H1 (cell line): ENCODE measurements around the gene FGGY. TPM values are rescaled to one million over a fixed set of nuclear protein-coding genes. Genes with fewer than 3 reads are reported as not detected.

Experiments used
- CTCF ChIA-PET: fragments of 300-600 bp; sonication (Branson Sonifier 250); formaldehyde crosslinking; loops from one replicate; lab custom pipeline; 2021; ENCODE audit not compliant: partially characterized antibody; lab: Charles Lee
- POLR2A ChIA-PET: fragments of 300-600 bp; sonication (Branson Sonifier 250); formaldehyde crosslinking; loops from one replicate; lab custom pipeline; 2021; ENCODE audit warnings: inconsistent platforms; ENCODE audit not compliant: partially characterized antibody; lab: Charles Lee
- DNase-seq, 2 experiments: peaks; one replicate each; pipeline versions ENCODE4 v3.0.0 to v3.0.0-alpha.2; 2010 to 2022; ENCODE audit warnings: low spot score in 2 of 2, low read depth in 1 of 2, mixed read lengths in 1 of 2
- FAIRE-seq: peaks from 2 replicates; lab custom pipeline; 2011; peaks lifted over from hg19 to GRCh38; lab: Jason Lieb, UNC
- H2AFZ ChIP-seq: 2 replicates; pipeline ENCODE4 v1.8.1; 2012; ENCODE audit warnings: low read length, inconsistent platforms
- H2AK5ac ChIP-seq: 2 replicates; pipeline ENCODE4 v1.6.1; 2013; ENCODE audit warnings: low read depth, low read length
- H2BK120ac ChIP-seq: replicated peaks from 2 replicates; pipeline ENCODE3; 2013; ENCODE audit warnings: low read depth, low read length, inconsistent platforms
- H2BK12ac ChIP-seq: 2 replicates; pipeline ENCODE4 v1.6.1; 2013; ENCODE audit warnings: low read depth, low read length
- H2BK15ac ChIP-seq: 2 replicates; pipeline ENCODE4 v1.6.1; 2013; ENCODE audit warnings: low read length
- H2BK20ac ChIP-seq: 2 replicates; pipeline ENCODE4 v1.6.1; 2013; ENCODE audit warnings: low read length
- H2BK5ac ChIP-seq: 2 replicates; pipeline ENCODE4 v1.6.1; 2013; ENCODE audit warnings: low read depth, low read length
- H3K14ac ChIP-seq: 2 replicates; pipeline ENCODE4 v1.6.1; 2013; ENCODE audit warnings: inconsistent platforms; ENCODE audit not compliant: insufficient read length
- H3K18ac ChIP-seq: 2 replicates; pipeline ENCODE4 v1.6.1; 2013; ENCODE audit warnings: low read length; ENCODE audit errors: extremely low read depth
- H3K23ac ChIP-seq: 2 replicates; pipeline ENCODE4 v1.6.1; 2013; ENCODE audit warnings: inconsistent platforms; ENCODE audit not compliant: insufficient read length
- H3K23me2 ChIP-seq: 2 replicates; pipeline ENCODE4 v1.6.1; 2013; ENCODE audit warnings: low read depth, low read length
- H3K27ac ChIP-seq: 2 replicates; pipeline ENCODE4 v1.6.1; 2011; ENCODE audit warnings: low read depth, low read length, inconsistent platforms
- H3K27me3 ChIP-seq, 4 experiments: replicated peaks in 1 of 4; 1 replicate in 1 of 4; 2 replicates in 3 of 4; pipeline versions ENCODE4 v1.6.1 to v1.8.1; 2011 to 2013; ENCODE audit warnings: low read length in 3 of 4, mild to moderate bottlenecking in 3 of 4, inconsistent platforms in 2 of 4, mixed read lengths in 2 of 4, moderate library complexity in 1 of 4; ENCODE audit not compliant: control insufficient read depth in 3 of 4, insufficient read depth in 3 of 4; ENCODE audit errors: extremely low read depth in 1 of 4
- H3K36me3 ChIP-seq, 4 experiments: 2 replicates each; pipeline versions ENCODE4 v1.6.1 to v1.8.1; 2011 to 2013; ENCODE audit warnings: mild to moderate bottlenecking in 4 of 4, low read length in 3 of 4, moderate library complexity in 2 of 4, control low read depth in 1 of 4, inconsistent platforms in 1 of 4; ENCODE audit not compliant: insufficient read depth in 4 of 4, control insufficient read depth in 2 of 4
- H3K4ac ChIP-seq: replicated peaks from 2 replicates; pipeline ENCODE3; 2013; ENCODE audit warnings: low read length, low read depth, mixed read lengths, inconsistent platforms; ENCODE audit not compliant: insufficient read length
- H3K4me1 ChIP-seq, 4 experiments: replicated peaks in 1 of 4; 1 replicate in 1 of 4; 2 replicates in 3 of 4; pipeline versions ENCODE4 v1.6.1 to v1.8.1; 2011 to 2013; ENCODE audit warnings: low read length in 3 of 4, inconsistent platforms in 2 of 4, mixed read lengths in 1 of 4; ENCODE audit not compliant: insufficient read depth in 4 of 4, control insufficient read depth in 3 of 4
- H3K4me2 ChIP-seq, 2 experiments: 2 replicates each; pipeline versions ENCODE4 v1.6.1 to v1.8.1; 2011 to 2013; ENCODE audit warnings: low read depth in 2 of 2, low read length in 2 of 2, control low read depth in 1 of 2, inconsistent platforms in 1 of 2, mild to moderate bottlenecking in 1 of 2; ENCODE audit not compliant: insufficient read depth in 1 of 2
- H3K4me3 ChIP-seq, 4 experiments: fragments of 200-600, 300-600 bp in 1 of 4; sonication (generic), shearing (Covaris generic), sonication (Bioruptor Twin) in 1 of 4; 2 replicates each; pipeline versions ENCODE4 v1.5.1 to v1.8.1; 2011 to 2016; ENCODE audit warnings: low read length in 4 of 4, low read depth in 3 of 4, control low read depth in 2 of 4, inconsistent platforms in 2 of 4, mild to moderate bottlenecking in 2 of 4, mixed read lengths in 1 of 4, moderate library complexity in 1 of 4; ENCODE audit not compliant: insufficient read depth in 2 of 4; ENCODE audit errors: extremely low read depth in 1 of 4
- H3K56ac ChIP-seq: replicated peaks from 2 replicates; pipeline ENCODE3; 2013; ENCODE audit warnings: low read depth, mild to moderate bottlenecking, mixed read lengths, low read length, inconsistent platforms; ENCODE audit not compliant: insufficient read length
- H3K79me1 ChIP-seq: 2 replicates; pipeline ENCODE4 v1.6.1; 2013; ENCODE audit warnings: low read depth, low read length, control low read depth
- H3K79me2 ChIP-seq, 2 experiments: 2 replicates each; pipeline versions ENCODE4 v1.6.1 to v1.8.1; 2012 to 2013; ENCODE audit warnings: low read length in 2 of 2, mild to moderate bottlenecking in 2 of 2, inconsistent platforms in 1 of 2; ENCODE audit not compliant: insufficient read depth in 2 of 2, control insufficient read depth in 1 of 2
- H3K9ac ChIP-seq, 4 experiments: replicated peaks in 1 of 4; 1 replicate in 1 of 4; 2 replicates in 3 of 4; pipeline versions ENCODE4 v1.6.1 to v1.8.1; 2011 to 2013; ENCODE audit warnings: low read depth in 3 of 4, low read length in 3 of 4, control low read depth in 2 of 4, mild to moderate bottlenecking in 2 of 4, moderate library complexity in 2 of 4, inconsistent platforms in 1 of 4; ENCODE audit errors: extremely low read depth in 1 of 4
- H3K9me3 ChIP-seq, 2 experiments: 2 replicates each; pipeline versions ENCODE4 v1.6.1 to v1.8.1; 2012 to 2013; ENCODE audit warnings: mild to moderate bottlenecking in 2 of 2, moderate library complexity in 2 of 2, control low read depth in 1 of 2, inconsistent platforms in 1 of 2, low read depth in 1 of 2, low read length in 1 of 2, mixed read lengths in 1 of 2; ENCODE audit not compliant: insufficient read depth in 2 of 2
- H4K20me1 ChIP-seq, 2 experiments: replicated peaks in 1 of 2; 2 replicates each; pipeline versions ENCODE3 to v1.8.1; 2011 to 2013; ENCODE audit warnings: inconsistent platforms in 2 of 2, low read length in 2 of 2, mild to moderate bottlenecking in 1 of 2; ENCODE audit not compliant: insufficient read depth in 2 of 2, control insufficient read depth in 1 of 2
- H4K5ac ChIP-seq: 2 replicates; pipeline ENCODE4 v1.6.1; 2013; ENCODE audit warnings: low read length, low read depth, mixed read lengths, inconsistent platforms; ENCODE audit not compliant: insufficient read length
- H4K8ac ChIP-seq: 2 replicates; pipeline ENCODE4 v1.8.0; 2013; ENCODE audit warnings: mild to moderate bottlenecking, moderate library complexity, low read length, inconsistent platforms; ENCODE audit not compliant: insufficient read depth; ENCODE audit errors: extremely low read depth
- H4K91ac ChIP-seq: replicated peaks from 2 replicates; pipeline ENCODE3; 2013; ENCODE audit warnings: low read length, mixed read lengths, inconsistent platforms; ENCODE audit not compliant: insufficient read length
- BACH1 ChIP-seq: IDR thresholded peaks from 2 replicates; pipeline ENCODE4 v1.6.1; 2012; ENCODE audit warnings: low read length, improper control_type of control experiment
- CBX5 ChIP-seq: fragments of 300-800, 300-1000 bp; sonication (generic); IDR thresholded peaks from 2 replicates; pipeline ENCODE4 v1.7.1; 2016; ENCODE audit warnings: antibody characterized with exemption, low read length, low read depth
- CBX8 ChIP-seq: fragments of 300-800, 300-1000 bp; sonication (generic); IDR thresholded peaks from 2 replicates; pipeline ENCODE4 v1.7.1; 2016; ENCODE audit warnings: low read depth, low read length, borderline replicate concordance
- CEBPB ChIP-seq: IDR thresholded peaks from 2 replicates; pipeline ENCODE4 v1.6.1; 2012; ENCODE audit warnings: low read depth, low read length
- CREB1 ChIP-seq: IDR thresholded peaks from 2 replicates; pipeline ENCODE4 v1.6.1; 2012; ENCODE audit warnings: inconsistent platforms
- EGR1 ChIP-seq: IDR thresholded peaks from 2 replicates; pipeline ENCODE4 v1.6.1; 2011; ENCODE audit warnings: low read depth, low read length, borderline replicate concordance
- EP300 ChIP-seq, 2 experiments: IDR thresholded peaks; 1 replicate in 1 of 2; 2 replicates in 1 of 2; pipeline ENCODE4 v1.6.1; 2011 to 2012; ENCODE audit warnings: low read depth in 2 of 2, low read length in 2 of 2, mild to moderate bottlenecking in 2 of 2, borderline replicate concordance in 1 of 2, inconsistent platforms in 1 of 2, moderate library complexity in 1 of 2
- EZH2 ChIP-seq: fragments of 200-600 bp; sonication (generic); IDR thresholded peaks from 2 replicates; pipeline ENCODE4 v1.7.1; 2012; ENCODE audit warnings: low read depth, mild to moderate bottlenecking, moderate library complexity, low read length, inconsistent platforms; ENCODE audit not compliant: severe bottlenecking
- GTF2F1 ChIP-seq: IDR thresholded peaks from 2 replicates; pipeline ENCODE4 v1.6.1; 2012; ENCODE audit warnings: low read depth, low read length, improper control_type of control experiment, borderline replicate concordance
- POLR2A ChIP-seq, 2 experiments: IDR thresholded peaks; 1 replicate in 1 of 2; 2 replicates in 1 of 2; pipeline ENCODE4 v1.6.1; 2011; ENCODE audit warnings: low read depth in 2 of 2, low read length in 2 of 2, mild to moderate bottlenecking in 2 of 2; ENCODE audit errors: control extremely low read depth in 1 of 2
- POU5F1 ChIP-seq: IDR thresholded peaks from 2 replicates; pipeline ENCODE4 v1.6.1; 2011; ENCODE audit warnings: low read depth, mild to moderate bottlenecking, low read length, moderate library complexity
- SIRT6 ChIP-seq: IDR thresholded peaks from one replicate; pipeline ENCODE4 v1.7.1; 2012; ENCODE audit warnings: low read length, inconsistent platforms
- SUZ12 ChIP-seq: fragments of 200-600 bp; sonication (generic); IDR thresholded peaks from 2 replicates; pipeline ENCODE4 v1.6.1; 2012; ENCODE audit warnings: mild to moderate bottlenecking, inconsistent platforms, low read length, moderate library complexity, mixed read lengths
- WGBS, 2 experiments: shearing (Covaris generic) in 1 of 2; methylation state at CpG; one replicate each; pipeline versions ENCODE4 v1.1.6 to v1.1.7; 2013 to 2015; ENCODE audit warnings: low lambda C conversion rate in 2 of 2, mixed read lengths in 2 of 2, inconsistent platforms in 1 of 2, low coverage in 1 of 2, missing lambda C conversion rate in 1 of 2; ENCODE audit not compliant: insufficient replicate concordance in 2 of 2, insufficient coverage in 1 of 2, insufficient read length in 1 of 2; ENCODE audit errors: extremely low coverage in 1 of 2, missing lambda C conversion rate in 1 of 2; 5-methylcytosine and 5-hydroxymethylcytosine counted together
- polyA plus RNA-seq, 7 experiments: library from polyadenylated mRNA; depleted of rRNA in 3 of 7; stranded (reverse) in 5 of 7; unstranded in 2 of 7; fragments of >200 nt in 5 of 7; fragments of 200-250 nt in 2 of 7; gene quantifications; 1 replicate in 5 of 7; 2 replicates in 1 of 7; 4 replicates in 1 of 7; pipeline versions ENCODE4 v1.2.1 to v1.2.3, GENCODE V29; 2011 to 2013; ENCODE audit warnings: missing spikeins in 2 of 7, mixed read lengths in 2 of 7
- total RNA-seq: library from RNA; stranded (reverse); fragmentation: NEBNext Ultra II Directional; extraction: Animal tissue kit (Norgen Biotek cat#: 25700); gene quantifications from 2 replicates; pipeline ENCODE4 v1.2.1, GENCODE V29; 2021
- TF ChIP-seq, protein P1 (sequence below): IDR thresholded peaks from 2 replicates; pipeline ENCODE4 v1.6.1; 2012; ENCODE audit warnings: inconsistent platforms
- TF ChIP-seq, protein P2 (sequence below): IDR thresholded peaks from 2 replicates; pipeline ENCODE4 v1.6.1; 2011; ENCODE audit warnings: low read depth, mild to moderate bottlenecking, low read length; ENCODE audit not compliant: insufficient read depth

FGGY gene
- total and polyA plus RNA-seq, 2 of the 8 experiments (the other 6 are each of a cell fraction or from before 2014, with no cell fraction given): 10.3 to 12.5 TPM

DNA sequence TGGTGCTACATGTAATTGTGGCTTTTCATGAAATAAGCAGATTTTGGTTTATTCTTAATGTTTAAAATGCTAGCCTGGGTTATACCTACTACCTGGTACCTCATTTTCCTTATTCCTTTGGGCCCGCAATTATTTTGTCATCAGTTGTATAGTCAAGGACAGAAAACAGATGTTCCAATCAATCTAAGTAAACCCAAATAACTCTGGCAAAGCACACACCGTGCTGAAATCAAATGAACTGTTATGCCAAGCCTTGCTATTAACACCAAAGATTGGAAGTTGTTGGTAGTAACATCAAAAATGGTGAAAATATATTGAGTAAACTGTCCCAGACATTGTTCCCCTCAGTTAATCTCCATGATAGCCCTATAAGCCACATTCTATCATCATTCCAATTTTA lies 248.9 kb downstream of the FGGY start:
- Histone ChIP-seq H4K8ac (no peak overlapping the region), H3K4me1 (no peaks in the 10 kb centered on the region), H4K5ac (no peak overlapping the region), H3K23ac (no peak overlapping the region), H3K9me3 (no peaks in the 10 kb centered on the region), H3K4me2 (no peak overlapping the region), H3K4ac (no peak overlapping the region), H4K20me1 (peaks cover 0 to 2% of the 10 kb centered on the region in 2 experiments), H2AK5ac (no peak overlapping the region), H2BK12ac (no peak overlapping the region), H3K4me3 (no peak overlapping the region), H3K56ac (no peak overlapping the region), H3K14ac (no peak overlapping the region), H3K79me1 (no peaks in the 10 kb centered on the region), H3K79me2 (no peaks in the 10 kb centered on the region), H2BK5ac (no peak overlapping the region), H3K9ac (no peak overlapping the region), H3K23me2 (no peaks in the 10 kb centered on the region), H3K27me3 (peaks cover 0 to 1% (median 0%) of the 10 kb centered on the region in 4 experiments; a peak in 1 of 7 replicates), H2BK20ac (no peak overlapping the region), H3K27ac (no peak overlapping the region), H2AFZ (no peak overlapping the region), H2BK15ac (no peak overlapping the region), H4K91ac (no peak overlapping the region), H2BK120ac (no peak overlapping the region), H3K18ac (no peak overlapping the region), H3K36me3 (no peaks in the 10 kb centered on the region)
- no peak for DNase-seq
- CTCF ChIA-PET: no interaction called here
- POLR2A ChIA-PET: no interaction called here
- WGBS, 2 experiments: 95% methylated on average over 2 of the region's 2 CpGs; no CpG with 5 or more reads in 1 of the 2 experiments
- FAIRE-seq: no peak
- TF ChIP-seq GTF2F1 (no peak), CREB1 (no peak), SUZ12 (no peak), BACH1 (no peak), EP300 (IDR thresholded peaks at IDR 0.05; ENCODE audit: borderline replicate concordance in 1 of 2, low read depth in 2 of 2, low read length in 2 of 2) (no peak), CEBPB (no peak), EGR1 (no peak), POLR2A (IDR thresholded peaks at IDR 0.05; ENCODE audit: control extremely low read depth in 1 of 2, low read depth in 2 of 2, low read length in 2 of 2) (no peak), CBX5 (no peak), CBX8 (no peak), POU5F1 (no peak), SIRT6 (no peak), EZH2 (no peak)
- TF ChIP-seq, protein P1, sequence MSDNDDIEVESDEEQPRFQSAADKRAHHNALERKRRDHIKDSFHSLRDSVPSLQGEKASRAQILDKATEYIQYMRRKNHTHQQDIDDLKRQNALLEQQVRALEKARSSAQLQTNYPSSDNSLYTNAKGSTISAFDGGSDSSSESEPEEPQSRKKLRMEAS: no peak
- TF ChIP-seq, protein P2, sequence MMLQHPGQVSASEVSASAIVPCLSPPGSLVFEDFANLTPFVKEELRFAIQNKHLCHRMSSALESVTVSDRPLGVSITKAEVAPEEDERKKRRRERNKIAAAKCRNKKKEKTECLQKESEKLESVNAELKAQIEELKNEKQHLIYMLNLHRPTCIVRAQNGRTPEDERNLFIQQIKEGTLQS: no peak
